ENCODE data around the gene ARVCF.

ARVCF gene

GRCh38 chr22:20014526-20015186, 2.0 kb downstream of the ARVCF start:
- peak; percentile 49 for DNase-seq

- DNase-seq = peak; percentile 17
Measured at GRCh38 chr22:20013382-20013871, 3.2 kb downstream of the ARVCF start.

GRCh38 chr22:20012741-20013331, 3.8 kb downstream of the ARVCF start:
- no peak for DNase-seq

GRCh38 chr22:20011993-20012740, 4.5 kb downstream of the ARVCF start:
- no peak for DNase-seq

- DNase-seq = no peak
Measured at GRCh38 chr22:20011123-20011992, 5.3 kb downstream of the ARVCF start.

- no peak for DNase-seq
Measured at GRCh38 chr22:20010307-20011122, 6.1 kb downstream of the ARVCF start.

- DNase-seq = no peak
Measured at GRCh38 chr22:20009582-20010306, 6.9 kb downstream of the ARVCF start.

- DNase-seq = no peak
Measured at GRCh38 chr22:20009018-20009491, 7.6 kb downstream of the ARVCF start.

GRCh38 chr22:20008221-20008995, 8.2 kb downstream of the ARVCF start:
- no peak for DNase-seq

- no peak for DNase-seq
Measured at GRCh38 chr22:20004464-20004863, 12.2 kb downstream of the ARVCF start.

GRCh38 chr22:20003304-20003703, 13.3 kb downstream of the ARVCF start:
- no peak for DNase-seq

- no peak for DNase-seq
Measured at GRCh38 chr22:20002636-20003035, 14.0 kb downstream of the ARVCF start.

- no peak for DNase-seq
Measured at GRCh38 chr22:20002128-20002527, 14.5 kb downstream of the ARVCF start.

GRCh38 chr22:20001082-20001638, 15.5 kb downstream of the ARVCF start:
- DNase-seq = no peak

GRCh38 chr22:20000246-20001081, 16.2 kb downstream of the ARVCF start:
- DNase-seq = no peak

GRCh38 chr22:19998991-19999820, 17.4 kb downstream of the ARVCF start:
- no peak for DNase-seq

GRCh38 chr22:19998232-19998951, 18.2 kb downstream of the ARVCF start:
- no peak for DNase-seq
